ENCODE data around the gene ERCC1.

ERCC1 gene

GRCh38 chr19:45423589-45424190 lies at the start of gene ERCC1:
Gene ERCC1 (minus strand): TSS chr19:45423917. CDS start chr19:45423374, 543 bp downstream.
- peak within 1 kb of the TSS; percentile 81 to 93 for H3K9ac ChIP-seq (ENCODE audit: low read depth in 1 of 2, low read length in 2 of 2)
- peaks cover 3 to 9% of the 10 kb centered on the region in 2 donors for H3K36me3 ChIP-seq (ENCODE audit: control insufficient read depth in 1 of 2, insufficient read depth in 2 of 2, low read length in 2 of 2)
- H3K4me3 ChIP-seq (ENCODE audit: low read depth in 1 of 2, low read length in 2 of 2) = peak within 1 kb of the TSS; percentile 64 to 80
- peaks cover 15 to 28% of the 10 kb centered on the region in 2 donors for H3K4me1 ChIP-seq (ENCODE audit: control insufficient read depth in 1 of 2, insufficient read depth in 2 of 2, low read length in 2 of 2)
- peak within 1 kb of the TSS; percentile 78 for H3K27ac ChIP-seq (ENCODE audit: low read depth, low read length)
- no peaks in the 10 kb centered on the region for H3K9me3 ChIP-seq (ENCODE audit: control insufficient read depth in 1 of 2, low read length in 2 of 2)
- no peaks in the 10 kb centered on the region for H3K27me3 ChIP-seq (ENCODE audit: control insufficient read depth in 1 of 2, insufficient read depth in 2 of 2, low read length in 2 of 2)

DNA sequence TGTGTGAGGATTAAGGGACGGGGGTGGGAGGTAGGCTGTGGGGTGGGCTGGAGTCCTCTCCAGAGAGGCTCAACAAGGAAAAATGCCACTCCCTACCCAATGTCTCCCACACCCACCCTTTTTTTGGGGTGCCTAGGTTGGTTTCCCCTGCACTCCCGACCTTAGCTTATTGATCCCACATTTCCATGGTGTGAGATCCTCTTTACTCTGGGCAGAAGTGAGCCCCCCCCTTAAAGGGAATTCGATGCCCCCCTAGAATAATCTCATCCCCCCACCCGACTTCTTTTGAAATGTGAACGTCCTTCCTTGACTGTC lies 49.6 kb upstream of the ERCC1 start:
- Histone ChIP-seq H3K4me3 (ENCODE audit: low read depth in 1 of 2, low read length in 2 of 2) (no peak overlapping the region), H3K27me3 (ENCODE audit: control insufficient read depth in 1 of 2, insufficient read depth in 2 of 2, low read length in 2 of 2) (peaks cover 0 to 7% of the 10 kb centered on the region in 2 donors)

DNA sequence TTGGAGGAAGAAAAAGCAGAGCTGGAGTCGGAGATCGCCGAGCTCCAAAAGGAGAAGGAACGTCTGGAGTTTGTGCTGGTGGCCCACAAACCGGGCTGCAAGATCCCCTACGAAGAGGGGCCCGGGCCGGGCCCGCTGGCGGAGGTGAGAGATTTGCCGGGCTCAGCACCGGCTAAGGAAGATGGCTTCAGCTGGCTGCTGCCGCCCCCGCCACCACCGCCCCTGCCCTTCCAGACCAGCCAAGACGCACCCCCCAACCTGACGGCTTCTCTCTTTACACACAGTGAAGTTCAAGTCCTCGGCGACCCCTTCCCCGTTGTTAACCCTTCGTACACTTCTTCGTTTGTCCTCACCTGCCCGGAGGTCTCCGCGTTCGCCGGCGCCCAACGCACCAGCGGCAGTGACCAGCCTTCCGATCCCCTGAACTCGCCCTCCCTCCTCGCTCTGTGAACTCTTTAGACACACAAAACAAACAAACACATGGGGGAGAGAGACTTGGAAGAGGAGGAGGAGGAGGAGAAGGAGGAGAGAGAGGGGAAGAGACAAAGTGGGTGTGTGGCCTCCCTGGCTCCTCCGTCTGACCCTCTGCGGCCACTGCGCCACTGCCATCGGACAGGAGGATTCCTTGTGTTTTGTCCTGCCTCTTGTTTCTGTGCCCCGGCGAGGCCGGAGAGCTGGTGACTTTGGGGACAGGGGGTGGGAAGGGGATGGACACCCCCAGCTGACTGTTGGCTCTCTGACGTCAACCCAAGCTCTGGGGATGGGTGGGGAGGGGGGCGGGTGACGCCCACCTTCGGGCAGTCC lies 49.0 kb upstream of the ERCC1 start:
- H3K9ac ChIP-seq (ENCODE audit: low read depth in 1 of 2, low read length in 2 of 2) = peak overlapping the region in 1 of 2 donors; percentile 15
- H3K4me3 ChIP-seq (ENCODE audit: low read depth in 1 of 2, low read length in 2 of 2) = no peak overlapping the region
- no peaks in the 10 kb centered on the region for H3K36me3 ChIP-seq (ENCODE audit: control insufficient read depth in 1 of 2, insufficient read depth in 2 of 2, low read length in 2 of 2)
- peaks cover 0 to 7% of the 10 kb centered on the region in 2 donors for H3K27me3 ChIP-seq (ENCODE audit: control insufficient read depth in 1 of 2, insufficient read depth in 2 of 2, low read length in 2 of 2)
- H3K27ac ChIP-seq (ENCODE audit: low read depth, low read length) = no peak overlapping the region
- H3K4me1 ChIP-seq (ENCODE audit: control insufficient read depth in 1 of 2, insufficient read depth in 2 of 2, low read length in 2 of 2) = peaks cover 8 to 27% of the 10 kb centered on the region in 2 donors
- H3K9me3 ChIP-seq (ENCODE audit: control insufficient read depth in 1 of 2, low read length in 2 of 2) = no peaks in the 10 kb centered on the region

More for the DNA sequence above, 49.6 kb upstream of the ERCC1 start:
- no peaks in the 10 kb centered on the region for H3K36me3 ChIP-seq (ENCODE audit: control insufficient read depth in 1 of 2, insufficient read depth in 2 of 2, low read length in 2 of 2)
- H3K27ac ChIP-seq (ENCODE audit: low read depth, low read length) = no peak overlapping the region
- no peaks in the 10 kb centered on the region for H3K9me3 ChIP-seq (ENCODE audit: control insufficient read depth in 1 of 2, low read length in 2 of 2)
- no peak overlapping the region for H3K9ac ChIP-seq (ENCODE audit: low read depth in 1 of 2, low read length in 2 of 2)
- peaks cover 13 to 27% of the 10 kb centered on the region in 2 donors for H3K4me1 ChIP-seq (ENCODE audit: control insufficient read depth in 1 of 2, insufficient read depth in 2 of 2, low read length in 2 of 2)

DNA sequence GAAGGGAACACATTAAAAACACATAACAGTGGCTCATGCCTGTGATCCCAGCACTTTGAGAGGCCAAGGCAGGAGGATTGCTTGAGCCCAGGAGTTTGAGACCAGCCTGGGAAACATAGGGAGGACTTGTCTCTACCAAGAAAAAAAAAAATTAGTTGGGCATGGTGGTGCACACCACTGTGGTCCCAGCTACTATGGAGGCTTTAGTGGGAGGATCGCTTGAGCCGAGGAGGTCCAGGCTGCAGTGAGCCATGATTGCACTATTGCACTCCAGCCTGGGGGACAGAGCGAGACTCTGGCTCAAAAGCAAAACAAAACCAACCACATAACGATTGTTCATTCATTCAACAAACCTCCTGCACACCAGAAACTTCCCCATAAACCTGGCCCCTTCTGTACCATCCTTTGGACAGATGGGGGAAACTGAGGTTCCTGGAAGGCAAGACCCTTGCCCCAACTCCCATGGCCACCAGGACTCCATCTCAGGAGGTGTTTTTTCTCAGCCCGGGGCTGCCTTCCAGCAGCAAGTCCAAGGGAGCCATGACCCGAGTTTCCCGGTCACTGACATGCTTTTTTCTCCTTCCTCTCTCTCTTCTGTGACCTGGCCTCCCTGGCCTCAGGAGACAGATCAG lies 48.3 kb upstream of the ERCC1 start:
- H3K4me1 ChIP-seq (ENCODE audit: control insufficient read depth in 1 of 2, insufficient read depth in 2 of 2, low read length in 2 of 2) = peaks cover 9 to 26% of the 10 kb centered on the region in 2 donors

GRCh38 chr19:45471111-45471930 lies 47.6 kb upstream of the ERCC1 start:
- no peak overlapping the region for H3K27ac ChIP-seq (ENCODE audit: low read depth, low read length)

More for the DNA sequence above, 48.3 kb upstream of the ERCC1 start:
- Histone ChIP-seq H3K36me3 (ENCODE audit: control insufficient read depth in 1 of 2, insufficient read depth in 2 of 2, low read length in 2 of 2) (no peaks in the 10 kb centered on the region), H3K27ac (ENCODE audit: low read depth, low read length) (no peak overlapping the region), H3K4me3 (ENCODE audit: low read depth in 1 of 2, low read length in 2 of 2) (no peak overlapping the region), H3K27me3 (ENCODE audit: control insufficient read depth in 1 of 2, insufficient read depth in 2 of 2, low read length in 2 of 2) (peaks cover 0 to 7% of the 10 kb centered on the region in 2 donors), H3K9ac (ENCODE audit: low read depth in 1 of 2, low read length in 2 of 2) (no peak overlapping the region), H3K9me3 (ENCODE audit: control insufficient read depth in 1 of 2, low read length in 2 of 2) (no peaks in the 10 kb centered on the region)

DNA sequence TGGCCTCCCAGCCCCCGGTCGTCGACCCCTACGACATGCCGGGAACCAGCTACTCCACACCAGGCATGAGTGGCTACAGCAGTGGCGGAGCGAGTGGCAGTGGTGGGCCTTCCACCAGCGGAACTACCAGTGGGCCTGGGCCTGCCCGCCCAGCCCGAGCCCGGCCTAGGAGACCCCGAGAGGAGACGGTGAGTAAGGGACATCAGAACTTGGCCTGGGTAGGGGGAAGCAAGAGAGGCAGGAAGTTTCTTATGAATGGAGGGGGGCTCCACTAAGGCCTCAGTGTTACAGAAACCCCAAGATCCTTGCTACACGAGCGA lies 47.0 kb upstream of the ERCC1 start:
- Histone ChIP-seq H3K4me1 (ENCODE audit: control insufficient read depth in 1 of 2, insufficient read depth in 2 of 2, low read length in 2 of 2) (peaks cover 11 to 26% of the 10 kb centered on the region in 2 donors), H3K36me3 (ENCODE audit: control insufficient read depth in 1 of 2, insufficient read depth in 2 of 2, low read length in 2 of 2) (no peaks in the 10 kb centered on the region), H3K9me3 (ENCODE audit: control insufficient read depth in 1 of 2, low read length in 2 of 2) (no peaks in the 10 kb centered on the region), H3K9ac (ENCODE audit: low read depth in 1 of 2, low read length in 2 of 2) (no peak overlapping the region), H3K27ac (ENCODE audit: low read depth, low read length) (no peak overlapping the region), H3K4me3 (ENCODE audit: low read depth in 1 of 2, low read length in 2 of 2) (no peak overlapping the region), H3K27me3 (ENCODE audit: control insufficient read depth in 1 of 2, insufficient read depth in 2 of 2, low read length in 2 of 2) (peaks cover 0 to 7% of the 10 kb centered on the region in 2 donors)

More at GRCh38 chr19:45471111-45471930, 47.6 kb upstream of the ERCC1 start:
- Histone ChIP-seq H3K9me3 (ENCODE audit: control insufficient read depth in 1 of 2, low read length in 2 of 2) (no peaks in the 10 kb centered on the region), H3K9ac (ENCODE audit: low read depth in 1 of 2, low read length in 2 of 2) (no peak overlapping the region), H3K4me1 (ENCODE audit: control insufficient read depth in 1 of 2, insufficient read depth in 2 of 2, low read length in 2 of 2) (peaks cover 11 to 26% of the 10 kb centered on the region in 2 donors), H3K27me3 (ENCODE audit: control insufficient read depth in 1 of 2, insufficient read depth in 2 of 2, low read length in 2 of 2) (peaks cover 0 to 7% of the 10 kb centered on the region in 2 donors), H3K36me3 (ENCODE audit: control insufficient read depth in 1 of 2, insufficient read depth in 2 of 2, low read length in 2 of 2) (no peaks in the 10 kb centered on the region), H3K4me3 (ENCODE audit: low read depth in 1 of 2, low read length in 2 of 2) (no peak overlapping the region)

GRCh38 chr19:45469945-45470761 lies 46.4 kb upstream of the ERCC1 start:
- Histone ChIP-seq H3K36me3 (ENCODE audit: control insufficient read depth in 1 of 2, insufficient read depth in 2 of 2, low read length in 2 of 2) (no peaks in the 10 kb centered on the region), H3K27me3 (ENCODE audit: control insufficient read depth in 1 of 2, insufficient read depth in 2 of 2, low read length in 2 of 2) (peaks cover 0 to 7% of the 10 kb centered on the region in 2 donors), H3K4me1 (ENCODE audit: control insufficient read depth in 1 of 2, insufficient read depth in 2 of 2, low read length in 2 of 2) (peaks cover 11 to 26% of the 10 kb centered on the region in 2 donors), H3K27ac (ENCODE audit: low read depth, low read length) (peak overlapping the region; percentile 95), H3K4me3 (ENCODE audit: low read depth in 1 of 2, low read length in 2 of 2) (peak overlapping the region; percentile 87 to 93), H3K9ac (ENCODE audit: low read depth in 1 of 2, low read length in 2 of 2) (peak overlapping the region; percentile 90 to 97), H3K9me3 (ENCODE audit: control insufficient read depth in 1 of 2, low read length in 2 of 2) (no peaks in the 10 kb centered on the region)

DNA sequence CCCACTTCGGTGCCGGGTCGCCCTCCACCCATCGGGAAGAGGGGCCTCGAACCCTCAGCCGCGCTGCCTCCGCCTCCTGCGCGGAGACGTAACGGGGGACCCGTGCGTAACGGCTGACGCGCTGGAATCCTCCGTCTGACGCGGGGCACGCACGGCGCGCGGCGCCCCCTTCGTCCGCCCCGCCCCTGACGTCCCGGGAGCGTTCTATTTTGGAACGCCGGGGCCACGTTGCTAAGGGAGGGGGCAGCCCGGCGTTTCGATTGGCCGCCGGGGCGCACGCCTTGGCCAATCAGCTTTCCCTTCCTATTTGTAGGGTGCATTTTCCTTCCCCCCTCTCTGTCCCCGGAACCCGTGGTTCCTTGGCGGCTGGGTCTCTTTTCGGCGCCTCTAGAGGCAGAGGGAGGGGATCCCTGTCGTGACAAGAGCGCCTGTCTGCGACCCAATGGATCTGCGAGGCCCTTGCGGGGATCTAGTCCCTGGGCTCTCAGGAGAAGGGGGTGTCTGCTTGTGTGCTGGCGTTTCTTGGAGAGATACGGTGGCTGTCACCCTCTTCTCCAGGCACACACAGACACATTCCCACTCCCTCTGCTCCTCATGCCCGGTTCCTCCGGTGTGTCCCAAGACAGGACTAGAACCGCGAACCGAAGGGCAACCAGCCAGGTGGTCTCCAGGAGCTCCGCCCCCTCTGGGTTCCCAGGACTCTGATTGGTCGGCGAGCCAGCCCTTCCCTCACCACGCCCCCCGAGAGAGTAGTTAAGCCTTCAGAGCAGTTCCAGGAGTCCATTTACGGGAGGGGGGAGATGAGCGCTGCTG lies 45.6 kb upstream of the ERCC1 start:
- Histone ChIP-seq H3K4me3 (ENCODE audit: low read depth in 1 of 2, low read length in 2 of 2) (peak overlapping the region; percentile 87 to 93), H3K9me3 (ENCODE audit: control insufficient read depth in 1 of 2, low read length in 2 of 2) (no peaks in the 10 kb centered on the region), H3K36me3 (ENCODE audit: control insufficient read depth in 1 of 2, insufficient read depth in 2 of 2, low read length in 2 of 2) (no peaks in the 10 kb centered on the region), H3K4me1 (ENCODE audit: control insufficient read depth in 1 of 2, insufficient read depth in 2 of 2, low read length in 2 of 2) (peaks cover 11 to 26% of the 10 kb centered on the region in 2 donors), H3K9ac (ENCODE audit: low read depth in 1 of 2, low read length in 2 of 2) (peak overlapping the region; percentile 90 to 97), H3K27ac (ENCODE audit: low read depth, low read length) (peak overlapping the region; percentile 95), H3K27me3 (ENCODE audit: control insufficient read depth in 1 of 2, insufficient read depth in 2 of 2, low read length in 2 of 2) (peaks cover 0 to 7% of the 10 kb centered on the region in 2 donors)

DNA sequence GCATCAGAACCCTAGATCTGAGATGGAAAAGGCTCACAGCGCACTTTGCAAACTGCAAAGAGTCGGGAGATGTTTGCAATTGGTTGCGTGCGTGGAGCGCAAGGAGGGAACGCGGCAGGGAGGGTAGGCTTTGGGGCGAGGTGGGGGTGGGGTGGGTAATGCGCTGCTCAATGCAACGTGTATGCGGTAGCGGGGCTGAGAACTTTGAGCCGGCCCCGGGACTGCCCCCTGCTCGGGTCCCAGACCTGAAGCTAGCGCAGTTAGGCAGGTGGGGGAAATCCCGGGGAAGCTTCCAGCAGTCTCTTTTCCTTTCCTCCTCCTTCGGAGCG lies 45.0 kb upstream of the ERCC1 start:
- H3K27ac ChIP-seq (ENCODE audit: low read depth, low read length) = peak overlapping the region; percentile 95
- H3K27me3 ChIP-seq (ENCODE audit: control insufficient read depth in 1 of 2, insufficient read depth in 2 of 2, low read length in 2 of 2) = peaks cover 0 to 7% of the 10 kb centered on the region in 2 donors
- no peaks in the 10 kb centered on the region for H3K36me3 ChIP-seq (ENCODE audit: control insufficient read depth in 1 of 2, insufficient read depth in 2 of 2, low read length in 2 of 2)
- H3K4me3 ChIP-seq (ENCODE audit: low read depth in 1 of 2, low read length in 2 of 2) = peak overlapping the region; percentile 87 to 93
- H3K4me1 ChIP-seq (ENCODE audit: control insufficient read depth in 1 of 2, insufficient read depth in 2 of 2, low read length in 2 of 2) = peaks cover 11 to 26% of the 10 kb centered on the region in 2 donors
- peak overlapping the region; percentile 82 to 90 for H3K9ac ChIP-seq (ENCODE audit: low read depth in 1 of 2, low read length in 2 of 2)
- H3K9me3 ChIP-seq (ENCODE audit: control insufficient read depth in 1 of 2, low read length in 2 of 2) = no peaks in the 10 kb centered on the region
